GM12878 (cell line): ENCODE measurements around the gene ADAMTS6. TPM values are rescaled to one million over a fixed set of nuclear protein-coding genes. Genes with fewer than 3 reads are reported as not detected.

ENCODE experiments used
- ATAC-seq: fragments of 200-7000 bp; cut with Tn5 transposase; 3 replicates; pipeline ENCODE4 v1.9.1; 2020; ENCODE audit warnings: mild to moderate bottlenecking, moderate library complexity
- BruUV-seq: library from RNA; stranded (reverse); fragments of 400-500 nt; replicated peaks from 2 replicates; lab custom pipeline; 2021; lab: Mats Ljungman, UMichigan
- CTCF ChIA-PET: fragments of 300-600 bp; sonication (Branson Sonifier 250); formaldehyde crosslinking; extraction: SDS; loops from one replicate; lab custom pipeline; 2021; ENCODE audit warnings: inconsistent platforms; lab: Yijun Ruan, JAX
- POLR2A ChIA-PET: fragments of 350-600 bp; formaldehyde crosslinking; extraction: SDS; loops from one replicate; lab custom pipeline; 2021; ENCODE audit warnings: inconsistent platforms; lab: Charles Lee
- RAD21 ChIA-PET: fragments of 300-600 bp; sonication (Branson Sonifier 250); formaldehyde crosslinking; loops from one replicate; lab custom pipeline; 2023; ENCODE audit warnings: antibody characterized with exemption; ENCODE audit not compliant: unreplicated experiment; lab: Charles Lee
- SMC1A ChIA-PET: fragments of 300-600 bp; sonication (Branson Sonifier 250); formaldehyde crosslinking; loops from one replicate; lab custom pipeline; 2023; ENCODE audit not compliant: unreplicated experiment, uncharacterized antibody; lab: Charles Lee
- DNase-seq: peaks from one replicate; pipeline ENCODE4 v3.0.0-alpha.2; 2011; ENCODE audit warnings: low read depth, low spot score
- FAIRE-seq: peaks from 3 replicates; lab custom pipeline; 2011; peaks lifted over from hg19 to GRCh38; lab: Jason Lieb, UNC
- H2AFZ ChIP-seq: 2 replicates; pipeline ENCODE4 v1.6.0; 2011; ENCODE audit warnings: low read depth, low read length, control low read depth; ENCODE audit not compliant: control insufficient read depth
- H3K27ac ChIP-seq: 2 replicates; pipeline ENCODE4 v1.5.1; 2011; ENCODE audit warnings: control low read depth; ENCODE audit not compliant: control insufficient read depth, insufficient read depth
- H3K27me3 ChIP-seq, 2 experiments: replicated peaks in 1 of 2; 2 replicates each; pipeline versions ENCODE4 v1.6.0 to v1.6.1; 2011; ENCODE audit warnings: low read length in 1 of 2; ENCODE audit not compliant: control insufficient read depth in 2 of 2, insufficient read depth in 2 of 2
- H3K36me3 ChIP-seq, 2 experiments: 2 replicates each; pipeline ENCODE4 v1.5.1; 2011; ENCODE audit warnings: low read length in 1 of 2; ENCODE audit not compliant: control insufficient read depth in 2 of 2, insufficient read depth in 2 of 2
- H3K4me1 ChIP-seq: 2 replicates; pipeline ENCODE4 v1.6.1; 2011; ENCODE audit warnings: mild to moderate bottlenecking, low read length, moderate library complexity, mixed read lengths; ENCODE audit not compliant: control insufficient read depth, insufficient read depth
- H3K4me2 ChIP-seq: 2 replicates; pipeline ENCODE4 v1.6.0; 2011; ENCODE audit warnings: control low read depth; ENCODE audit not compliant: control insufficient read depth, insufficient read depth
- H3K4me3 ChIP-seq: fragments of 200-600 bp; sonication (generic); 2 replicates; pipeline ENCODE4 v1.5.1; 2016
- H3K79me2 ChIP-seq: 2 replicates; pipeline ENCODE4 v1.6.0; 2011; ENCODE audit warnings: low read length; ENCODE audit not compliant: control insufficient read depth, insufficient read depth
- H3K9ac ChIP-seq: 2 replicates; pipeline ENCODE4 v1.8.0; 2011; ENCODE audit warnings: low read length, control low read depth, mixed read lengths; ENCODE audit not compliant: control insufficient read depth, insufficient read depth
- H3K9me3 ChIP-seq: replicated peaks from 3 replicates; pipeline ENCODE4 v1.5.1; 2011; ENCODE audit warnings: mild to moderate bottlenecking, low read length; ENCODE audit not compliant: control insufficient read depth, insufficient read depth
- H4K20me1 ChIP-seq: 2 replicates; pipeline ENCODE4 v1.6.0; 2011; ENCODE audit not compliant: control insufficient read depth, insufficient read depth
- CUX1 ChIP-seq: IDR thresholded peaks from 2 replicates; pipeline ENCODE4 v1.6.1; 2012; ENCODE audit warnings: improper control_type of control experiment, low read depth, low read length; ENCODE audit not compliant: insufficient replicate concordance
- YBX1 ChIP-seq: fragments of 450-650 bp; IDR thresholded peaks from 2 replicates; pipeline ENCODE4 v1.6.1; 2016; ENCODE audit warnings: antibody characterized with exemption
- WGBS: methylation state at CpG from one replicate; pipeline ENCODE4 v1.1.6; 2016; ENCODE audit warnings: low lambda C conversion rate; ENCODE audit not compliant: insufficient replicate concordance, insufficient coverage; ENCODE audit errors: missing lambda C conversion rate; 5-methylcytosine and 5-hydroxymethylcytosine counted together
- in situ Hi-C: fragments of 300-500 bp; cut with MboI; formaldehyde crosslinking; loops from 9 replicates; pipeline ENCODE4 v1.14.3; 2018; ENCODE audit warnings: mixed read lengths
- intact Hi-C: fragments of 100-400 bp; cut with micrococcal nuclease; formaldehyde crosslinking; loops from one replicate; pipeline ENCODE4 v1.14.2; 2022; ENCODE audit not compliant: unreplicated experiment
- polyA plus RNA-seq, 11 experiments: library from polyadenylated mRNA; depleted of rRNA in 4 of 11; unstranded in 6 of 11; stranded (reverse) in 5 of 11; fragments of >200 nt; fragmentation: Nextera tagmentation in 4 of 11; fragmentation: Illumina TruSeq in 1 of 11; extraction: Ambion mirVana in 4 of 11; extraction: Trizol in 1 of 11; gene quantifications; 1 replicate in 1 of 11; 2 replicates in 10 of 11; pipeline versions ENCODE4 v1.2.1 to v1.2.3, GENCODE V29; 2011 to 2016; ENCODE audit warnings: inconsistent platforms in 2 of 11, missing spikeins in 2 of 11, low read depth in 1 of 11
- total RNA-seq, 4 experiments: library from RNA; depleted of rRNA in 3 of 4; stranded (reverse); fragments of >200 nt in 3 of 4; fragmentation: Illumina TruSeq in 1 of 4; extraction: Trizol in 1 of 4; gene quantifications; 2 replicates each; pipeline versions ENCODE4 v1.2.1 to v1.2.3, GENCODE V29; 2013 to 2021

The ADAMTS6 gene
- total and polyA plus RNA-seq, 10 of the 15 experiments (the other 5 are each of a cell fraction or from before 2014, with no cell fraction given), result 1.1 to 12.3 (median 6.5) TPM

GRCh38 chr5:65482296-65482735 is 596 bp upstream of the ADAMTS6 start:
- ATAC-seq (peak; percentile 12), DNase-seq (no peak), FAIRE-seq (peak; percentile 61)
- no peaks in the 10 kb centered on the region for H4K20me1 ChIP-seq
- CTCF ChIA-PET, result interaction anchor here (0.6 to 7.7 kb wide), 33 partner anchors 10 to 1254 kb away, joined by 3 to 192 read pairs (median 5); no protein-coding TSS in a partner anchor
- TF ChIP-seq YBX1, result 0 out of 2 replicates have a peak, but pooled peaks have one; percentile 17
- TF ChIP-seq CUX1, result no peak
- no peaks in the 10 kb centered on the region for H3K36me3 ChIP-seq
- peak overlapping the region; percentile 78 for H3K27ac ChIP-seq
- H3K4me1 ChIP-seq, result peaks cover 4% of the 10 kb centered on the region; the same call in 1 of the 2 replicates
- SMC1A ChIA-PET, result interaction anchor here (0.7 to 7.1 kb wide), 45 partner anchors 10 to 870 kb away, joined by 3 to 154 read pairs (median 5); partner anchors contain the start of genes CENPK and TRIM23
- RAD21 ChIA-PET, result interaction anchor here (0.6 to 7.7 kb wide), 48 partner anchors 10 to 1304 kb away, joined by 3 to 168 read pairs (median 5); no protein-coding TSS in a partner anchor
- peak overlapping the region; percentile 99 for H3K4me2 ChIP-seq
- TSS peak; percentile 86 for BruUV-seq
- H3K79me2 ChIP-seq, result peaks cover 1% of the 10 kb centered on the region; the same call in 1 of the 2 replicates
- H3K27me3 ChIP-seq, result no peaks in the 10 kb centered on the region
- H3K9me3 ChIP-seq, result no peaks in the 10 kb centered on the region
- in situ Hi-C loops (loop anchor here (5.0 to 10.0 kb wide), 3 partner anchors 510 to 848 kb away; no protein-coding TSS in a partner anchor), intact Hi-C loops (loop anchor here (2.0 to 10.0 kb wide), 6 partner anchors 58 to 848 kb away; no protein-coding TSS in a partner anchor)
- peak overlapping the region; percentile 94 for H2AFZ ChIP-seq
- peak overlapping the region; percentile 79 for H3K4me3 ChIP-seq
- 0% methylated on average over 5 of the region's 6 CpGs for WGBS
- POLR2A ChIA-PET, result interaction anchor here (0.6 to 2.1 kb wide), 11 partner anchors 287 to 671 kb away, joined by 3 to 7 read pairs (median 4); no protein-coding TSS in a partner anchor
- peak overlapping the region; percentile 74 for H3K9ac ChIP-seq
